Ascending aorta (tissue), 2 donors: Measurements from ENCODE around the gene DACT2. TPM values are rescaled to one million over a fixed set of nuclear protein-coding genes. Genes with fewer than 3 reads are reported as not detected.
"Not testable (repeated sequence)": the region's sequence is repeated elsewhere in the genome, so short reads cannot be mapped to it uniquely, and the experiment has no call there.

Experiments used
- DNase-seq, 2 donors: peaks; one replicate each; pipeline ENCODE4 v3.0.0-alpha.2; 2019; ENCODE audit warnings: low spot score in 2 of 2
- H3K27ac ChIP-seq, 2 donors: fragments of 200-600 bp; sonication (generic); one replicate each; pipeline ENCODE4 v1.5.1; 2016 to 2017; ENCODE audit warnings: mild to moderate bottlenecking in 1 of 2
- H3K27me3 ChIP-seq: fragments of 200-600 bp; sonication (generic); one replicate; pipeline ENCODE4 v1.5.1; 2017
- H3K36me3 ChIP-seq, 2 donors: fragments of 200-600 bp; sonication (generic); one replicate each; pipeline ENCODE4 v1.5.1; 2016
- H3K4me1 ChIP-seq, 2 donors: fragments of 200-600 bp; sonication (generic); one replicate each; pipeline ENCODE4 v1.5.1; 2016 to 2017; ENCODE audit warnings: mild to moderate bottlenecking in 1 of 2
- H3K4me3 ChIP-seq, 2 donors: fragments of 200-600 bp; sonication (generic); one replicate each; pipeline ENCODE4 v1.5.1; 2016 to 2017; ENCODE audit warnings: mild to moderate bottlenecking in 1 of 2
- H3K9me3 ChIP-seq, 2 donors: fragments of 200-600 bp; sonication (generic); one replicate each; pipeline ENCODE4 v1.5.1; 2016
- CTCF ChIP-seq, 3 experiments: fragments of 200-600 bp in 2 of 3; fragments of 450-650 bp in 1 of 3; sonication (generic) in 2 of 3; IDR thresholded peaks; one replicate each; pipeline ENCODE4 v1.5.1; 2016 to 2019; ENCODE audit warnings: antibody characterized with exemption in 3 of 3, mild to moderate bottlenecking in 1 of 3, moderate library complexity in 1 of 3
- intact Hi-C: fragments of 100-400 bp; cut with DNase I; formaldehyde crosslinking; loops from one replicate; pipeline ENCODE4 v1.15.1; 2023
- total RNA-seq: library from RNA; depleted of rRNA; stranded (reverse); fragments of >200 nt; gene quantifications from one replicate; pipeline ENCODE4 v1.1.0, GENCODE V29; 2016

Gene DACT2
- total RNA-seq, 1 donor from 2014 or later: not detected

GRCh38 chr6:168289571-168289962, 30.0 kb downstream of the DACT2 start:
- no peak overlapping the region for H3K4me3 ChIP-seq
- H3K9me3 ChIP-seq: no peaks in the 10 kb centered on the region
- no peaks in the 10 kb centered on the region for H3K36me3 ChIP-seq
- no peaks in the 10 kb centered on the region for H3K4me1 ChIP-seq
- DNase-seq: no peak
- intact Hi-C loops: no loop called here
- H3K27ac ChIP-seq: no peak overlapping the region
- H3K27me3 ChIP-seq: no peaks in the 10 kb centered on the region
- TF ChIP-seq CTCF (IDR thresholded peaks at IDR 0.05): no peak

GRCh38 chr6:168288781-168289570, 30.6 kb downstream of the DACT2 start:
- Histone ChIP-seq H3K4me1 (no peaks in the 10 kb centered on the region), H3K27me3 (no peaks in the 10 kb centered on the region), H3K36me3 (no peaks in the 10 kb centered on the region), H3K27ac (no peak overlapping the region), H3K9me3 (no peaks in the 10 kb centered on the region), H3K4me3 (no peak overlapping the region)
- no peak for TF ChIP-seq CTCF (IDR thresholded peaks at IDR 0.05)
- DNase-seq: no peak
- intact Hi-C loops: no loop called here

GRCh38 chr6:168287460-168287859, 32.1 kb downstream of the DACT2 start:
- H3K36me3 ChIP-seq, H3K27me3 ChIP-seq, intact Hi-C loops, H3K9me3 ChIP-seq, H3K4me1 ChIP-seq, H3K27ac ChIP-seq, H3K4me3 ChIP-seq, DNase-seq: not testable (repeated sequence)

GRCh38 chr6:168286771-168287446, 32.7 kb downstream of the DACT2 start:
- intact Hi-C loops, H3K27me3 ChIP-seq, H3K4me1 ChIP-seq, H3K4me3 ChIP-seq, DNase-seq, H3K9me3 ChIP-seq, H3K36me3 ChIP-seq, H3K27ac ChIP-seq: not testable (repeated sequence)

GRCh38 chr6:168286116-168286515, 33.5 kb downstream of the DACT2 start:
- TF ChIP-seq CTCF (IDR thresholded peaks at IDR 0.05): no peak
- intact Hi-C loops: no loop called here
- H3K9me3 ChIP-seq: no peaks in the 10 kb centered on the region
- H3K36me3 ChIP-seq: no peaks in the 10 kb centered on the region
- H3K4me3 ChIP-seq: no peak overlapping the region
- no peak for DNase-seq
- H3K27ac ChIP-seq: no peak overlapping the region
- H3K4me1 ChIP-seq: no peaks in the 10 kb centered on the region
- H3K27me3 ChIP-seq: no peaks in the 10 kb centered on the region

GRCh38 chr6:168285456-168285855, 34.1 kb downstream of the DACT2 start:
- Histone ChIP-seq H3K4me3 (no peak overlapping the region), H3K27ac (no peak overlapping the region), H3K4me1 (no peaks in the 10 kb centered on the region), H3K27me3 (no peaks in the 10 kb centered on the region), H3K36me3 (no peaks in the 10 kb centered on the region), H3K9me3 (no peaks in the 10 kb centered on the region)
- no peak for TF ChIP-seq CTCF (IDR thresholded peaks at IDR 0.05)
- intact Hi-C loops: no loop called here
- no peak for DNase-seq
